HepG2 (cell line): ENCODE measurements around the gene PMIS2. TPM values are rescaled to one million over a fixed set of nuclear protein-coding genes. Genes with fewer than 3 reads are reported as not detected.
A peak's percentile ranks its signal among the peaks of the same experiment; 100 is the strongest.

Source experiments
- CBX1 ChIP-seq: IDR thresholded peaks from one replicate; pipeline ENCODE4 v1.6.1; 2016; ENCODE audit warnings: antibody characterized with exemption, low read depth
- ELF4 ChIP-seq: sonication (generic); formaldehyde crosslinking; IDR thresholded peaks from 2 replicates; pipeline ENCODE4 v1.5.0; 2020; ENCODE audit warnings: missing genetic modification reagents, mild to moderate bottlenecking, moderate library complexity, borderline replicate concordance
- GATAD1 ChIP-seq: IDR thresholded peaks from 2 replicates; pipeline ENCODE4 v1.6.1; 2016; ENCODE audit warnings: missing genetic modification reagents, missing compliant biosample characterization
- GMEB2 ChIP-seq: IDR thresholded peaks from 2 replicates; pipeline ENCODE4 v1.6.1; 2016; ENCODE audit warnings: missing biosample characterization, missing genetic modification reagents, low read depth
- HDAC6 ChIP-seq: fragments of 200-600 bp; sonication (generic); IDR thresholded peaks from 2 replicates; pipeline ENCODE4 v1.7.0; 2017; ENCODE audit warnings: mild to moderate bottlenecking, antibody characterized with exemption, low read length, low read depth
- HOXA5 ChIP-seq: sonication (generic); formaldehyde crosslinking; IDR thresholded peaks from 2 replicates; pipeline ENCODE4 v1.4.0; 2020; ENCODE audit warnings: missing genetic modification reagents
- HOXA9 ChIP-seq: sonication (generic); formaldehyde crosslinking; IDR thresholded peaks from 2 replicates; pipeline ENCODE4 v1.8.1; 2022; ENCODE audit warnings: missing genetic modification reagents, mild to moderate bottlenecking, moderate library complexity, borderline replicate concordance
- KDM3A ChIP-seq: IDR thresholded peaks from 2 replicates; pipeline ENCODE4 v1.6.1; 2018; ENCODE audit warnings: low read depth, missing compliant biosample characterization
- MZF1 ChIP-seq: sonication (generic); formaldehyde crosslinking; IDR thresholded peaks from 2 replicates; pipeline ENCODE4 v1.8.1; 2023; ENCODE audit warnings: mild to moderate bottlenecking, missing genetic modification reagents, borderline replicate concordance
- NCOR1 ChIP-seq: fragments of 200-600 bp; sonication (generic); IDR thresholded peaks from 2 replicates; pipeline ENCODE4 v1.7.0; 2017; ENCODE audit warnings: antibody characterized with exemption, low read length, borderline replicate concordance
- RBM39 ChIP-seq: fragments of 200-400 bp; formaldehyde crosslinking; IDR thresholded peaks from one replicate; pipeline ENCODE4 v1.6.1; 2018; ENCODE audit warnings: antibody characterized with exemption, mild to moderate bottlenecking, low read depth, low read length; ENCODE audit not compliant: poor library complexity, severe bottlenecking
- RFXANK ChIP-seq: IDR thresholded peaks from 2 replicates; pipeline ENCODE4 v1.6.1; 2016
- TFAP4 ChIP-seq: sonication (generic); IDR thresholded peaks from 2 replicates; pipeline ENCODE4 v1.6.1; 2016; ENCODE audit warnings: low read depth, borderline replicate concordance
- ZBTB4 ChIP-seq: sonication (generic); formaldehyde crosslinking; IDR thresholded peaks from 2 replicates; pipeline ENCODE4 v1.4.0; 2020; ENCODE audit warnings: missing genetic modification reagents, mild to moderate bottlenecking, borderline replicate concordance
- ZIK1 ChIP-seq: sonication (generic); formaldehyde crosslinking; IDR thresholded peaks from 2 replicates; pipeline ENCODE4 v1.5.0; 2020; ENCODE audit warnings: mild to moderate bottlenecking, low read depth, missing genetic modification reagents, borderline replicate concordance
- ZNF235 ChIP-seq: sonication (generic); formaldehyde crosslinking; IDR thresholded peaks from 2 replicates; pipeline ENCODE4 v1.8.1; 2023; ENCODE audit warnings: mild to moderate bottlenecking, missing genetic modification reagents, borderline replicate concordance
- ZNF562 ChIP-seq: sonication (generic); formaldehyde crosslinking; IDR thresholded peaks from 2 replicates; pipeline ENCODE4 v1.8.0; 2022; ENCODE audit warnings: missing genetic modification reagents, borderline replicate concordance
- ZSCAN25 ChIP-seq: sonication (generic); formaldehyde crosslinking; IDR thresholded peaks from 2 replicates; pipeline ENCODE4 v1.8.0; 2022; ENCODE audit warnings: mild to moderate bottlenecking, missing genetic modification reagents
- polyA plus RNA-seq, 8 experiments: library from polyadenylated mRNA; depleted of rRNA in 3 of 8; stranded (reverse) in 7 of 8; unstranded in 1 of 8; fragments of >200 nt; fragmentation: Illumina TruSeq in 4 of 8; extraction: Trizol in 4 of 8; gene quantifications; 2 replicates each; pipeline versions ENCODE4 v1.2.1 to v1.2.3, GENCODE V29; 2011 to 2016; ENCODE audit warnings: low read depth in 4 of 8, missing spikeins in 1 of 8, mixed read lengths in 1 of 8; ENCODE audit not compliant: insufficient read depth in 1 of 8
- total RNA-seq, 5 experiments: library from RNA; depleted of rRNA; stranded (reverse); fragments of >200 nt; fragmentation: Illumina TruSeq; extraction: Trizol; gene quantifications; 2 replicates each; pipeline ENCODE4 v1.2.3, GENCODE V29; 2016; ENCODE audit warnings: low read depth in 1 of 5
- TF ChIP-seq, protein P1 (sequence below): sonication (generic); formaldehyde crosslinking; IDR thresholded peaks from 2 replicates; pipeline ENCODE4 v1.5.0; 2020; ENCODE audit warnings: mild to moderate bottlenecking, low read depth, missing genetic modification reagents, borderline replicate concordance
- TF ChIP-seq, protein P2 (sequence below): sonication (generic); formaldehyde crosslinking; conservative IDR thresholded peaks from 2 replicates; pipeline ENCODE4 v1.4.0; 2020; ENCODE audit warnings: missing genetic modification reagents
- TF ChIP-seq, protein P3 (sequence below): sonication (generic); formaldehyde crosslinking; IDR thresholded peaks from 2 replicates; pipeline ENCODE4 v1.4.0; 2020; ENCODE audit warnings: missing genetic modification reagents, mild to moderate bottlenecking, borderline replicate concordance

PMIS2 gene
- total and polyA plus RNA-seq, 2 of the 13 experiments (the other 11 are each of a cell fraction or from before 2014, with no cell fraction given), result not detected

DNA sequence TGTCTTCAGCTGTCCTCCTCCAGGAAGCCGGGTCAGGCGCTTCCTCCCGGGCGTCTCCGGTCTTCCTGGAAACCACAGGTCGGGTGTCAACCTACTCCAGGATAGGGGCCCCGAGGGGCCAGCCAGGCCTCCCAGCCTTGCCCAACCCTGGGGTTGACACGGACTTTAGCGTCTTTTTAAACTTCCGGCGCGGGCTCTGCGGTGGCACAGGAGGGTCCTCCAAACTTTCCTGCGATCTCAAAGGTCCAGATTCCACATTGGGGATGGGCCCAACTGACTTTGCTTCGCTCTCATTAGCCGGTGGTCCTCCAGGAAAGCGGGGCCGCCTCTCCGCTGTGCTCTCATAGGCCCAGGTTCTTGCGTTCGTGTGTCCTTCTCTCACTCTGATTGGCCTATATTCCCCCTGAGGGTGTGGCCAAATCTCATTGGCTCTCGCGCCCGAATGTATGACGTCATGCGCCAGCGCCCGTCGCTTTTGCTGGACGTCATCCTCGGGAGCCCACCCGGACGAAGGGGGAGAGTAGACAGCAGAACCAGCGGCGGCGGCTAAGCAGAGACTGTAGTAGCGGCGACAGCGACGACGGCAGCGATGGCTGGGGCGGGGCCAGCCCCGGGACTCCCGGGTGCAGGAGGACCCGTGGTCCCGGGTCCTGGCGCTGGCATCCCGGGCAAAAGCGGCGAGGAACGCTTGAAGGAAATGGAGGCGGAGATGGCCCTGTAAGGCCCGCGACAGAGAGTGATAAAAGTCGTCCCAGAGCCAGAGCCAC lies 42.8 kb downstream of the PMIS2 start, which contains the start of gene RBM42 (continued):
- TF ChIP-seq, protein P1, sequence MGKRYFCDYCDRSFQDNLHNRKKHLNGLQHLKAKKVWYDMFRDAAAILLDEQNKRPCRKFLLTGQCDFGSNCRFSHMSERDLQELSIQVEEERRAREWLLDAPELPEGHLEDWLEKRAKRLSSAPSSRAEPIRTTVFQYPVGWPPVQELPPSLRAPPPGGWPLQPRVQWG (CRISPR knock-in tag), result no peak
- TF ChIP-seq ZNF562 (CRISPR knock-in tag) (no peak), GATAD1 (CRISPR knock-in tag) (peak; percentile 100), ZSCAN25 (CRISPR knock-in tag) (no peak), ZBTB4 (no peak), MZF1 (CRISPR knock-in tag) (no peak), HOXA9 (no peak), ELF4 (no peak), HDAC6 (no peak), HOXA5 (CRISPR knock-in tag) (peak; percentile 66), ZNF235 (CRISPR knock-in tag) (no peak), CBX1 (no peak), RFXANK (CRISPR knock-in tag) (peak; percentile 96), RBM39 (peak; percentile 84), KDM3A (CRISPR knock-in tag) (peak; percentile 38; the same call in 1 of the 2 replicates), TFAP4 (0 out of 2 replicates have a peak, but pooled peaks have one; percentile 26), ZIK1 (CRISPR knock-in tag) (no peak), GMEB2 (CRISPR knock-in tag) (no peak), NCOR1 (peak; percentile 74; the same call in 1 of the 2 replicates)
- TF ChIP-seq, protein P2, sequence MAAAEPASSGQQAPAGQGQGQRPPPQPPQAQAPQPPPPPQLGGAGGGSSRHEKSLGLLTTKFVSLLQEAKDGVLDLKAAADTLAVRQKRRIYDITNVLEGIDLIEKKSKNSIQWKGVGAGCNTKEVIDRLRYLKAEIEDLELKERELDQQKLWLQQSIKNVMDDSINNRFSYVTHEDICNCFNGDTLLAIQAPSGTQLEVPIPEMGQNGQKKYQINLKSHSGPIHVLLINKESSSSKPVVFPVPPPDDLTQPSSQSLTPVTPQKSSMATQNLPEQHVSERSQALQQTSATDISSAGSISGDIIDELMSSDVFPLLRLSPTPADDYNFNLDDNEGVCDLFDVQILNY, result peak; percentile 43; the same call in 1 of the 2 replicates
- TF ChIP-seq, protein P3, sequence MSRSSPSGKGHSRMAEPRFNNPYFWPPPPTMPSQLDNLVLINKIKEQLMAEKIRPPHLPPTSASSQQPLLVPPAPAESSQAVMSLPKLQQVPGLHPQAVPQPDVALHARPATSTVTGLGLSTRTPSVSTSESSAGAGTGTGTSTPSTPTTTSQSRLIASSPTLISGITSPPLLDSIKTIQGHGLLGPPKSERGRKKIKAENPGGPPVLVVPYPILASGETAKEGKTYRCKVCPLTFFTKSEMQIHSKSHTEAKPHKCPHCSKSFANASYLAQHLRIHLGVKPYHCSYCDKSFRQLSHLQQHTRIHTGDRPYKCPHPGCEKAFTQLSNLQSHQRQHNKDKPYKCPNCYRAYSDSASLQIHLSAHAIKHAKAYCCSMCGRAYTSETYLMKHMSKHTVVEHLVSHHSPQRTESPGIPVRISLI, result peak; percentile 41; the same call in 1 of the 2 replicates
